Measurements from ENCODE around the gene OMA1. TPM values are rescaled to one million over a fixed set of nuclear protein-coding genes. Genes with fewer than 3 reads are reported as not detected.

OMA1 gene
- total RNA-seq: 10 to 100 TPM; 27.0 to 27.3 TPM

DNA sequence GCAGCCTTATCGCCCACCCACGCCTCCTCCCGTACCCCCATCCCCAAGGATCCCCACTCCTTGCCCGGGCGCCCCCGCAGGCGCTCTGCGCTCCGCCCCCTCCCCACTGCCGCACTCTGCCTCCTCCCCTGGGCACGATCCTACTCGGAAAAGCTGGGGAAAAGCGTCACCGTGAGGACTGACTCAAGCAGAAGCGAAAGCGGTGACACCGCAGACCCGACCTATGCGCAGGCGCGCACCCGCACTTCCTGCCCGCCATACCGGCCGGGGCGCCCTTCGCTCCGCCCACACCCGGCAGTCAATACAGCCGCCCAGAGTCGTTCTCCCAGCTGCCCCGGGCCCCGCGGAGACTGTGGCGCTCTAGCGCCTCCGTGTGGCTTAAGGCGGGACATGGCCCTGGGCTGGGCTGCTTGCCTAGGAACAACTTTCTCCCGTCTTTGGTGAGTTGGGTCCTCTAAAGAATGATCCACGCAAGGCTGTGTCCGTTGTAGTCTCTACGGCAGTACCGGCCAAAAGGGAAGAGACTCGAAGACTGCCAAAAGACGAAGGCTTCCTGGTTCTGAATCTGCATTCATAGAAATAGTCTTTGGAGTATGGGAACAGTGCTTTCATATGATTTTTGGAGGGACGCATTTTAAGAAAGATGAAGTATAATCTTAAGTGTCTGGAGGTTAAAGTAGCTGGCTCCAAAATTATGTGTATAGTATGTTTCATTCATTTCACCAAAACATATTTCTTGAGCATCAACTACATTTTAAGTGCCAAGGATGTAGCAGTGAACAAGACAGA lies at the start of gene OMA1:
Gene OMA1 (minus strand): TSS at position 207 of the 789 bp plus-strand sequence. CDS start 7,432 bp downstream, outside the sequence.
- Histone ChIP-seq H3K27ac (peak within 1 kb of the TSS; percentile 99 to 100), H3K9me3 (no peaks in the 10 kb centered on the region), H3K36me3 (no peaks in the 10 kb centered on the region), H3K4me1 (peaks cover 0 to 13% of the 10 kb centered on the region in 2 donors), H3K4me3 (peak within 1 kb of the TSS; percentile 86), H3K27me3 (no peaks in the 10 kb centered on the region)
- TF ChIP-seq, protein P1, sequence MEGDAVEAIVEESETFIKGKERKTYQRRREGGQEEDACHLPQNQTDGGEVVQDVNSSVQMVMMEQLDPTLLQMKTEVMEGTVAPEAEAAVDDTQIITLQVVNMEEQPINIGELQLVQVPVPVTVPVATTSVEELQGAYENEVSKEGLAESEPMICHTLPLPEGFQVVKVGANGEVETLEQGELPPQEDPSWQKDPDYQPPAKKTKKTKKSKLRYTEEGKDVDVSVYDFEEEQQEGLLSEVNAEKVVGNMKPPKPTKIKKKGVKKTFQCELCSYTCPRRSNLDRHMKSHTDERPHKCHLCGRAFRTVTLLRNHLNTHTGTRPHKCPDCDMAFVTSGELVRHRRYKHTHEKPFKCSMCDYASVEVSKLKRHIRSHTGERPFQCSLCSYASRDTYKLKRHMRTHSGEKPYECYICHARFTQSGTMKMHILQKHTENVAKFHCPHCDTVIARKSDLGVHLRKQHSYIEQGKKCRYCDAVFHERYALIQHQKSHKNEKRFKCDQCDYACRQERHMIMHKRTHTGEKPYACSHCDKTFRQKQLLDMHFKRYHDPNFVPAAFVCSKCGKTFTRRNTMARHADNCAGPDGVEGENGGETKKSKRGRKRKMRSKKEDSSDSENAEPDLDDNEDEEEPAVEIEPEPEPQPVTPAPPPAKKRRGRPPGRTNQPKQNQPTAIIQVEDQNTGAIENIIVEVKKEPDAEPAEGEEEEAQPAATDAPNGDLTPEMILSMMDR (IDR thresholded peaks at IDR 0.05): peak; percentile 91 to 97
- peak; percentile 98 for DNase-seq (ENCODE audit: low spot score)

DNA sequence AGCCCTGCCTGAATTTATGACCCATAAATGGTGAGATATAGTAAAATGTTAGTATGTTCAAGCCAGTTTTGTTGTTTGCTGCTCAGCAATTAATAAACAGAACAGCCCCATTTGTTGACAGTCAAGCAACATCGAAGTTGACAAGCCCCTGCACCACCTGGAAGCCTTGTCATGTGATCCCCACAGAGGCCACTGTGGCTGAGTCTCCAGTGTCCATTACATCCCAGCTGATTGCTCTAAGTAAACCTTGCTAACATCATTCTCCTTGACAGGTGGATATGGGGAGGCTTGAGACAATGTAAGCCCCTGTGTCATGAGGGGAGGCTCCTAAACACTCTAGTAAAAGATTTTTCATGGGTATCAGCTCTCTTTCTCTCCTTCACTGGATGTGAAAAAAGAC lies 48.0 kb upstream of the OMA1 start:
- no peak overlapping the region for H3K27ac ChIP-seq
- DNase-seq (ENCODE audit: low spot score): no peak
- H3K4me3 ChIP-seq: no peak overlapping the region
- H3K27me3 ChIP-seq: no peaks in the 10 kb centered on the region
- TF ChIP-seq, protein P1 (IDR thresholded peaks at IDR 0.05): no peak
- no peaks in the 10 kb centered on the region for H3K36me3 ChIP-seq
- no peaks in the 10 kb centered on the region for H3K9me3 ChIP-seq
- H3K4me1 ChIP-seq: no peaks in the 10 kb centered on the region

DNA sequence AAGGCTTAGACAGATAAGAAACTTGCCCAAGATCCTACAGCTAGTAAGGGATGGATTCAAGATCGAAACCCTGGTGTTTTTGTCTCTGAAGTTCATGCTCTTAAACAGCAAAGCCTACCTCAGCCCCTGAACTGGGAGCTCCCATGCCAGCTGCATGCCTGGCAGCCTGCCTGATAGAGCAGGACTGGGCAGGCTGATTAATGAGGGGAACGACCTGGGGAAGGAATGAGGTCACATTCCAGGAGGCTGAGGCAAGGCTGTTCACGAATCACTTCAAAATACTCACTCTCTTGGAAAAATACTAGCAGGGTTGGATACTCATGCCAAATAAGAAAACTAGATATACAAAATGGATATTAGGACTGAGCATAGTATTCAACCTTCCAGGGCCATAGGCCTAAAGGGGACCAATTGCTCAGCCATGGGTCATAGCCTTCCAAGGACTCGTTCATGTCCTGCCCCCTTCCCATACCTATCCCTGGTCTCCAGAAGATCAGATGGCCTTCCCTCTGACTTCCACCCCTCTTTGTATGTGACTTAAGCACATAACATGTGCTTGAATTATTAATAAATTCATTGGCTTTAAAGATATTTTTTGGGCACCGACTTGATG lies 46.1 kb upstream of the OMA1 start:
- TF ChIP-seq, protein P1 (IDR thresholded peaks at IDR 0.05): no peak
- H3K9me3 ChIP-seq: no peaks in the 10 kb centered on the region
- no peak for DNase-seq (ENCODE audit: low spot score)
- no peaks in the 10 kb centered on the region for H3K36me3 ChIP-seq
- peak overlapping the region in 1 of 2 donors; percentile 23 for H3K27ac ChIP-seq
- no peaks in the 10 kb centered on the region for H3K27me3 ChIP-seq
- no peak overlapping the region for H3K4me3 ChIP-seq
- H3K4me1 ChIP-seq: no peaks in the 10 kb centered on the region

DNA sequence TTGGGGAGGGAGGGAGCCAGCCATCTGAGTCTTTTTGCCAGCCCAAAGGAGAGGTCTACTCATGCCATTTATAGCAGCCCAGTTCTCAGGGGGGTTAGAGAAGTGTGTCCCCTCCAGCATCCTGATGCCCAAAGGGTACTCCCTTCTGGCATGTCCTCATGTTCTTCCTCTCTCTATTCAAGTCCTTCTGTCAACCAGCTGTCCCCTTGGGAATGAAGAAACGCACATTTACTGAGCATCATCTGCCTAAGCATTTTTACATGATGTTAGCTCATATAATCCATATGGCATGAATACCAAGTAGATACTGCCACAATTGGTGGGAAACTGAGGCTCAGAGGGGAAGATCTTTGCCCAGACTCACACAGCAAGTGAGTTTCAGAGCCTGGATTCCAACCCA lies 45.3 kb upstream of the OMA1 start:
- Histone ChIP-seq H3K27ac (no peak overlapping the region), H3K4me3 (no peak overlapping the region), H3K4me1 (no peaks in the 10 kb centered on the region), H3K27me3 (no peaks in the 10 kb centered on the region), H3K9me3 (no peaks in the 10 kb centered on the region), H3K36me3 (no peaks in the 10 kb centered on the region)
- DNase-seq (ENCODE audit: low spot score): no peak
- TF ChIP-seq, protein P1 (IDR thresholded peaks at IDR 0.05): no peak

DNA sequence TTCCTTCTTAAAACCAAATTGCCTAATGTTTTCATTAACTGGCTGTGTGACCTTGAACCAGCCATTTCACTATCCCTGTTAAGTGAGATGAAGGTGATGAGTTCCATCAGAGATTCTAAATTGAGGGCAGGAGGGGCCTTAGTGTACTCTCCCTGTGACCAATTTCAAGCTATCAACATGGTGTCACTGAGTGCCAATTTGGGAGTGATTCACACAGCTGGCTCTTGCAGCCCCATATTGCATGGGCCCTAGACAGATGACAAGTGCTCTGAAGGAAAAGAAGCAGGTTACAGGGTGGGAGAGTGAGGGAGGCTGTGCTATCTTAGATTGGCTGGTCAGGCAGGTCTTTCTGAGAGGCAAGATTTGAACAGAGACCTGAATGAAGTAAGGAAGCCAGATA lies 43.5 kb upstream of the OMA1 start:
- DNase-seq (ENCODE audit: low spot score): no peak
- H3K27ac ChIP-seq: no peak overlapping the region
- no peaks in the 10 kb centered on the region for H3K36me3 ChIP-seq
- no peaks in the 10 kb centered on the region for H3K27me3 ChIP-seq
- H3K9me3 ChIP-seq: no peaks in the 10 kb centered on the region
- peaks cover 0 to 4% of the 10 kb centered on the region in 2 donors for H3K4me1 ChIP-seq
- no peak overlapping the region for H3K4me3 ChIP-seq
- TF ChIP-seq, protein P1 (IDR thresholded peaks at IDR 0.05): no peak
